Fibroblast of the aortic adventitia (primary cell): ENCODE measurements around the gene CCDC3. TPM values are rescaled to one million over a fixed set of nuclear protein-coding genes. Genes with fewer than 3 reads are reported as not detected.
A peak's percentile ranks its signal among the peaks of the same experiment; 100 is the strongest.

Experiments used
- DNase-seq: peaks from one replicate; pipeline ENCODE4 v3.0.0-alpha.2; 2010; ENCODE audit warnings: low read depth
- H3K4me3 ChIP-seq: 2 replicates; pipeline ENCODE4 v1.5.1; 2011; ENCODE audit warnings: low read depth, mild to moderate bottlenecking, control low read depth, low read length, moderate library complexity
- CTCF ChIP-seq: IDR thresholded peaks from 2 replicates; pipeline ENCODE4 v1.5.1; 2011; ENCODE audit warnings: mild to moderate bottlenecking, low read length, control low read depth, inconsistent platforms; ENCODE audit not compliant: insufficient read depth
- total RNA-seq: library from RNA; depleted of rRNA; stranded (reverse); fragments of >200 nt; gene quantifications from 2 replicates; pipeline ENCODE4 v1.2.3, GENCODE V29; 2012; ENCODE audit warnings: low replicate concordance

Gene CCDC3
- total RNA-seq, 1 donor: 3.9 TPM

- no peak overlapping the region for H3K4me3 ChIP-seq
- no peak for DNase-seq
- TF ChIP-seq CTCF: no peak
Observed at GRCh38 chr10:12888470-12888869, 113.0 kb downstream of the CCDC3 start.

GRCh38 chr10:12887780-12888179 is 113.7 kb downstream of the CCDC3 start:
- no peak overlapping the region for H3K4me3 ChIP-seq
- no peak for TF ChIP-seq CTCF
- no peak for DNase-seq

GRCh38 chr10:12884851-12885250 is 116.7 kb downstream of the CCDC3 start:
- DNase-seq: no peak
- no peak for TF ChIP-seq CTCF
- no peak overlapping the region for H3K4me3 ChIP-seq

- no peak for TF ChIP-seq CTCF
- DNase-seq: peak; percentile 5
- no peak overlapping the region for H3K4me3 ChIP-seq
Observed at GRCh38 chr10:12880423-12880822, 121.1 kb downstream of the CCDC3 start.

- no peak overlapping the region for H3K4me3 ChIP-seq
- TF ChIP-seq CTCF: no peak
- DNase-seq: no peak
Observed at GRCh38 chr10:12877150-12877549, 124.4 kb downstream of the CCDC3 start.

GRCh38 chr10:12876266-12876665 is 125.2 kb downstream of the CCDC3 start:
- no peak overlapping the region for H3K4me3 ChIP-seq
- TF ChIP-seq CTCF: no peak
- DNase-seq: no peak

- no peak overlapping the region for H3K4me3 ChIP-seq
- peak; percentile 69 for DNase-seq
- no peak for TF ChIP-seq CTCF
Observed at GRCh38 chr10:12875100-12875499, 126.4 kb downstream of the CCDC3 start.
